ENCODE measurements around the gene MTMR3. TPM values are rescaled to one million over a fixed set of nuclear protein-coding genes. Genes with fewer than 3 reads are reported as not detected.

The MTMR3 gene
- total RNA-seq, 3 donors from 2014 or later = 57.0 to 90.0 (median 67.2) TPM

DNA sequence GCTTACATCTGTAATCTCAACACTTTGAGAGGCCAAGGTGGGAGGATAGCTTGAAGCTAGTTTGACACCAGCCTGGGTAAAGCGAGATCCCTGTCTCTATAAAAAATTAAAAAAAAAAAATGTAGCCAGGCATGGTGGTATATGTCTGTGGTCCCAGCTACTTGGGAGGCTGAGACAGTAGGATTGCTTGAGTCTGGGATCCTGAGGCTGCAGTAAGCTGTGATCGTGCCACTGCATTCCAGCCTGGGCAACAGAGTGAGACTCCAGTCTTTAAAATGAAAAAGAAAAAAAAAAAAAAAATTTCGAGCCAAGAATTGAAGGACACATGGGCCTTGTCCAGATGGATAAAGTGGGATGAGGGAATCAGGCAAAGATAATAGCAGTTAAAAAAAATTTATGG is 62.5 kb downstream of the MTMR3 start:
- Histone ChIP-seq H3K36me3 (no peaks in the 10 kb centered on the region), H3K4me3 (no peak overlapping the region), H3K4me1 (peaks cover 0 to 13% of the 10 kb centered on the region in 2 donors)

DNA sequence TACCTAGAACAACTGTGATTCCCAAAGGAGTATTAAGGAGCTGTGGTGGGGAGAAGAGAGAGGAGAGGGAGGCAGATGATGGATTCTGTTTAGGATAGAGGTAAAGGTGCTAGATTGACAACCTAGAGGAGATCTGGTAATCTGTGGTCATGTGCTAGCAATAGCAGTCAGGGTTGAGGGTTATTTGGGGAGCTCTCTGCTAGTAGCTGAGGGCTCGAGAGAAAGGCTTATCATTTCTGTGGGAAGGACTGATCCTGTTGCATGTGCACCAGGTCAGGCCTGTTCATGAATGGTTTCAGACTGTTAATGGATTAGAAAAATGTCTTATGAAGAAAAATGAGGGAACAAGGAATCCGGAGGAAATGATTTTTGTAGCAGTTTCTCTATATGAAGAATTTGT is 63.2 kb downstream of the MTMR3 start:
- TF ChIP-seq POLR2AphosphoS5 (IDR thresholded peaks at IDR 0.05) (no peak), POLR2A (IDR thresholded peaks at IDR 0.05) (no peak)
- TF ChIP-seq, protein P1, sequence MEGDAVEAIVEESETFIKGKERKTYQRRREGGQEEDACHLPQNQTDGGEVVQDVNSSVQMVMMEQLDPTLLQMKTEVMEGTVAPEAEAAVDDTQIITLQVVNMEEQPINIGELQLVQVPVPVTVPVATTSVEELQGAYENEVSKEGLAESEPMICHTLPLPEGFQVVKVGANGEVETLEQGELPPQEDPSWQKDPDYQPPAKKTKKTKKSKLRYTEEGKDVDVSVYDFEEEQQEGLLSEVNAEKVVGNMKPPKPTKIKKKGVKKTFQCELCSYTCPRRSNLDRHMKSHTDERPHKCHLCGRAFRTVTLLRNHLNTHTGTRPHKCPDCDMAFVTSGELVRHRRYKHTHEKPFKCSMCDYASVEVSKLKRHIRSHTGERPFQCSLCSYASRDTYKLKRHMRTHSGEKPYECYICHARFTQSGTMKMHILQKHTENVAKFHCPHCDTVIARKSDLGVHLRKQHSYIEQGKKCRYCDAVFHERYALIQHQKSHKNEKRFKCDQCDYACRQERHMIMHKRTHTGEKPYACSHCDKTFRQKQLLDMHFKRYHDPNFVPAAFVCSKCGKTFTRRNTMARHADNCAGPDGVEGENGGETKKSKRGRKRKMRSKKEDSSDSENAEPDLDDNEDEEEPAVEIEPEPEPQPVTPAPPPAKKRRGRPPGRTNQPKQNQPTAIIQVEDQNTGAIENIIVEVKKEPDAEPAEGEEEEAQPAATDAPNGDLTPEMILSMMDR (IDR thresholded peaks at IDR 0.05) = no peak
- no peak for DNase-seq (ENCODE audit: low spot score in 2 of 2)
- intact Hi-C loops (cut with DNase I; ENCODE audit: low total_unique reads) = no loop called here
- H3K9me3 ChIP-seq = no peaks in the 10 kb centered on the region
- H3K27me3 ChIP-seq = no peaks in the 10 kb centered on the region
- H3K27ac ChIP-seq = no peak overlapping the region
- peaks cover 0 to 13% of the 10 kb centered on the region in 2 donors for H3K4me1 ChIP-seq
- no peak overlapping the region for H3K4me3 ChIP-seq
- no peaks in the 10 kb centered on the region for H3K36me3 ChIP-seq

More for the DNA sequence above, 62.5 kb downstream of the MTMR3 start:
- TF ChIP-seq, protein P1 (IDR thresholded peaks at IDR 0.05) = no peak
- TF ChIP-seq POLR2AphosphoS5 (IDR thresholded peaks at IDR 0.05) = no peak
- no peak for TF ChIP-seq POLR2A (IDR thresholded peaks at IDR 0.05)
- Histone ChIP-seq H3K9me3 (no peaks in the 10 kb centered on the region), H3K27ac (no peak overlapping the region), H3K27me3 (no peaks in the 10 kb centered on the region)
- intact Hi-C loops (cut with DNase I; ENCODE audit: low total_unique reads) = no loop called here
- DNase-seq (ENCODE audit: low spot score in 2 of 2) = no peak

DNA sequence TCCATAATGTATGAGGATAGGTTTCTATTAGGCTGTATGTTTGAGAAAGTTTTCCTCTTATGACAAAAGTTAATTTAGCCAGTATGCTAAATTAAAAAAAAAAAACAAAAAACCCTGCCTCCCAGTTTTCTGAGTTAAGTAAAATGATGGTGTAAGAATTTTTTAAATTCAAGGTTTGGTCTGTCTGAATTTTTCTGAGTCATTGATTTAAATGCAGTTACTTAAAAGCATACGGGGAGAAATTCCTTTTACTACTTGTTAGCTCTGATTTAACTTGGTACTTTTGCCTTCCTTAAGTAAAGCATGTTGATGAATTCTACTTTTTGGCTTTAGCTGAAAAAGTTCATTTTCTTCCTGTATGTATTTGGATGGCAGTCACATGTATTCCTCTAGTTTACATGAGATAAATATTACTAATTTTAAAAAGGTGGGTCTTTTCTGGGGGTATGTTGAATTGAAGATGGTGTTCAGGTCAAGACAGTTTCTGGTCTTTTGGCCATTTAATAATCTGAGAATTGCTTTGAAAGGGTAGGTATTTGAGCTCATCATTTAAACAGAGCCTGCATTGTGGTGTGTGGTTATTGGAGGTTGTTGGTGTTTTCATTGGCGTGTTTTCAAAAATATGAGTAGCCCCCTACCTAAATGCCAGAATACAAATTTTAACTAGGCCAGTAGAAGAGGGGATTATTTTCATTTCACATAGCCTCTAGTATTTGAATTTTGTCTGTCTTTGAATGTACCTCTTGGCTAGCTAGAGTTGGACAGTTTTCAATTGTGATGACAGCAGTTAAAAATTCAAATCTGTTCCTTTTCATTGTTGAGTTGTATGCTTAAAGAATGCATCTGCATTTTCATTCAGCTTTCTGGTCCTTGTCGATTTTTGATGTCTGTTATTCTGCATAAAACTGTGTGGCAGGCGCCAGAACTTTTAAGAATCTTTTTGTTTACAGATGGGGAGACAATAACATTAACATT is 64.7 kb downstream of the MTMR3 start:
- intact Hi-C loops (cut with DNase I; ENCODE audit: low total_unique reads) = no loop called here
- Histone ChIP-seq H3K9me3 (no peaks in the 10 kb centered on the region), H3K4me3 (no peak overlapping the region), H3K27ac (peak overlapping the region in 1 of 2 donors; percentile 5), H3K36me3 (no peaks in the 10 kb centered on the region), H3K27me3 (no peaks in the 10 kb centered on the region), H3K4me1 (peaks cover 0 to 13% of the 10 kb centered on the region in 2 donors)
- TF ChIP-seq, protein P1 (IDR thresholded peaks at IDR 0.05) = no peak
- TF ChIP-seq POLR2A (IDR thresholded peaks at IDR 0.05) = no peak
- TF ChIP-seq POLR2AphosphoS5 (IDR thresholded peaks at IDR 0.05) = no peak
- no peak for DNase-seq (ENCODE audit: low spot score in 2 of 2)

DNA sequence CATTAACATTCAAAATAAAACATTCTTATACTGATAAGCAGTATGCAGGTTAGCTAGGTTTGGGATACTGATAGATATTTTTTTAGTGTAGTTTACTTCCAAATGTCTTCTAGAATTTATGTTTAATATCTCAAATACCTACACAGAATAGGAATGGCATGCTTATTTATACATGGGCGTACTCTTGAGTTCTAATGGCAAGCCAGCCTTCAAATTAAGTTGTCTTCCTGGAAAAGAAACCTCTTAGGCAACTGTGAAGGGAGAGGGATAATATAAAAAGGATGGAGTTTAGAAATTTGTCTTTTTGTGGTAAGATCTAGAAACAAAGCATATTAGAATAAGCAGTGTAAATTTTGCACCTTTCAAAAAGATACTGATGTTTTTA is 65.4 kb downstream of the MTMR3 start:
- H3K9me3 ChIP-seq = no peaks in the 10 kb centered on the region
- H3K4me1 ChIP-seq = peaks cover 0 to 13% of the 10 kb centered on the region in 2 donors
- H3K4me3 ChIP-seq = no peak overlapping the region
- DNase-seq (ENCODE audit: low spot score in 2 of 2) = no peak
- H3K27ac ChIP-seq = no peak overlapping the region
- H3K36me3 ChIP-seq = no peaks in the 10 kb centered on the region
- TF ChIP-seq POLR2A (IDR thresholded peaks at IDR 0.05) (no peak), POLR2AphosphoS5 (IDR thresholded peaks at IDR 0.05) (no peak)
- TF ChIP-seq, protein P1 (IDR thresholded peaks at IDR 0.05) = no peak
- intact Hi-C loops (cut with DNase I; ENCODE audit: low total_unique reads) = no loop called here
- H3K27me3 ChIP-seq = no peaks in the 10 kb centered on the region

DNA sequence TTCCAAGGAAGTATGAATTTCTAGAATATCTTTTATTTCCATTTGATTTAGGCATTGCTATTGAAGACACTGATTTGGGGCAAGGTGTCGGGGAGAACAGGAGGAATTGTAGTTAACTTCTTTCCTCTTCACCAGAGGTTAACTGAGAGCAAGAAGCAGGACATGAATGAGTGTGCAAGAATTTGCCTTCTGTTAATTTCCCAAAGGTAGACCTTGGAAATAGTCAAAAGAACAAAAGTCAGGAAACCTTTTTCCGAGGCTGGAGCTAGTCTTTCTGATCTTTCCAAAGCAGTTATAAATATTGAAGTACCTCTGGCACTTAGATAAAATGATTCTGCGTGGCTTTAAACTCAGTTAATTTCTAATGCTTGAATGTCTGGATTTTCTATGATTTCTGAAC is 66.9 kb downstream of the MTMR3 start:
- intact Hi-C loops (cut with DNase I; ENCODE audit: low total_unique reads) = no loop called here
- H3K27ac ChIP-seq = no peak overlapping the region

More for the DNA sequence above, 66.9 kb downstream of the MTMR3 start:
- Histone ChIP-seq H3K4me3 (no peak overlapping the region), H3K36me3 (no peaks in the 10 kb centered on the region), H3K4me1 (peaks cover 0 to 13% of the 10 kb centered on the region in 2 donors), H3K9me3 (no peaks in the 10 kb centered on the region), H3K27me3 (no peaks in the 10 kb centered on the region)
- TF ChIP-seq, protein P1 (IDR thresholded peaks at IDR 0.05) = no peak
- no peak for TF ChIP-seq POLR2A (IDR thresholded peaks at IDR 0.05)
- TF ChIP-seq POLR2AphosphoS5 (IDR thresholded peaks at IDR 0.05) = no peak
- DNase-seq (ENCODE audit: low spot score in 2 of 2) = no peak

Data from breast epithelium (tissue), 4 donors.